CD14-positive monocyte (primary cell): ENCODE results near the gene TPM2. TPM values are rescaled to one million over a fixed set of nuclear protein-coding genes. Genes with fewer than 3 reads are reported as not detected.

ENCODE experiments used
- DNase-seq, 3 donors: peaks; one replicate each; pipeline ENCODE4 v3.0.0-alpha.2; 2011 to 2022
- H2AFZ ChIP-seq: 2 replicates; pipeline ENCODE4 v1.6.0; 2012; ENCODE audit warnings: mild to moderate bottlenecking, low read depth, low read length, inconsistent platforms; ENCODE audit not compliant: insufficient read depth, poor library complexity, severe bottlenecking
- H3K27ac ChIP-seq, 2 donors: 1 replicate in 1 of 2; 2 replicates in 1 of 2; pipeline ENCODE4 v1.5.1; 2012 to 2013; ENCODE audit warnings: low read length in 2 of 2, control low read depth in 1 of 2, inconsistent platforms in 1 of 2, low read depth in 1 of 2, mild to moderate bottlenecking in 1 of 2
- H3K27me3 ChIP-seq, 2 donors: one replicate each; pipeline versions ENCODE4 v1.6.0 to v1.6.1; 2011 to 2013; ENCODE audit warnings: low read length in 2 of 2; ENCODE audit not compliant: control insufficient read depth in 2 of 2, insufficient read depth in 2 of 2
- H3K36me3 ChIP-seq, 2 donors: replicated peaks in 1 of 2; 1 replicate in 1 of 2; 2 replicates in 1 of 2; pipeline versions ENCODE4 v1.5.1 to v1.6.1; 2012 to 2013; ENCODE audit warnings: low read length in 2 of 2, control low read depth in 1 of 2, inconsistent platforms in 1 of 2, mild to moderate bottlenecking in 1 of 2; ENCODE audit not compliant: insufficient read depth in 2 of 2, control insufficient read depth in 1 of 2
- H3K4me1 ChIP-seq, 2 donors: 1 replicate in 1 of 2; 2 replicates in 1 of 2; pipeline versions ENCODE4 v1.5.1 to v1.6.1; 2012 to 2013; ENCODE audit warnings: low read length in 2 of 2, control low read depth in 1 of 2, inconsistent platforms in 1 of 2, mild to moderate bottlenecking in 1 of 2, moderate library complexity in 1 of 2; ENCODE audit not compliant: insufficient read depth in 2 of 2, control insufficient read depth in 1 of 2
- H3K4me2 ChIP-seq: replicated peaks from 2 replicates; pipeline ENCODE3; 2012; ENCODE audit warnings: low read length, moderate library complexity, mild to moderate bottlenecking; ENCODE audit not compliant: poor library complexity, severe bottlenecking; ENCODE audit errors: extremely low read depth
- H3K4me3 ChIP-seq, 3 experiments: fragments of 200-600 bp in 1 of 3; sonication (generic) in 1 of 3; replicated peaks in 1 of 3; 1 replicate in 2 of 3; 2 replicates in 1 of 3; pipeline ENCODE4 v1.5.1; 2011 to 2013; ENCODE audit warnings: low read length in 3 of 3, mild to moderate bottlenecking in 3 of 3, control low read depth in 2 of 3, low read depth in 2 of 3, inconsistent platforms in 1 of 3, moderate library complexity in 1 of 3
- H3K79me2 ChIP-seq: 2 replicates; pipeline ENCODE4 v1.6.0; 2012; ENCODE audit warnings: mild to moderate bottlenecking, control low read depth, inconsistent platforms, low read length, moderate library complexity; ENCODE audit not compliant: insufficient read depth
- H3K9ac ChIP-seq: 2 replicates; pipeline ENCODE4 v1.6.0; 2017; ENCODE audit warnings: low read length, mild to moderate bottlenecking; ENCODE audit not compliant: insufficient read depth, poor library complexity, severe bottlenecking
- H3K9me3 ChIP-seq, 2 donors: replicated peaks in 1 of 2; 1 replicate in 1 of 2; 2 replicates in 1 of 2; pipeline versions ENCODE4 v1.5.1 to v1.6.1; 2012 to 2013; ENCODE audit warnings: low read length in 2 of 2, control low read depth in 1 of 2; ENCODE audit not compliant: control insufficient read depth in 1 of 2, insufficient read depth in 1 of 2
- H4K20me1 ChIP-seq: 2 replicates; pipeline ENCODE4 v1.6.0; 2012; ENCODE audit warnings: mild to moderate bottlenecking, low read length, control low read depth, moderate library complexity; ENCODE audit not compliant: insufficient read depth
- H3K27ac Mint-ChIP-seq, 7 donors: one replicate each; pipeline ENCODE4 v1.8.0; 2020; ENCODE audit warnings: mild to moderate bottlenecking in 7 of 7, mixed read lengths in 7 of 7, moderate library complexity in 6 of 7, inconsistent platforms in 2 of 7
- H3K27me3 Mint-ChIP-seq, 3 donors: one replicate each; pipeline ENCODE4 v1.8.0; 2021 to 2022; ENCODE audit warnings: low read depth in 3 of 3, mild to moderate bottlenecking in 3 of 3, mixed read lengths in 3 of 3, moderate library complexity in 3 of 3, inconsistent platforms in 1 of 3
- H3K36me3 Mint-ChIP-seq, 2 donors: one replicate each; pipeline ENCODE4 v1.8.0; 2020; ENCODE audit warnings: mixed read lengths in 2 of 2, inconsistent platforms in 1 of 2, mild to moderate bottlenecking in 1 of 2
- H3K4me1 Mint-ChIP-seq: one replicate; pipeline ENCODE4 v1.8.0; 2020; ENCODE audit warnings: mild to moderate bottlenecking, mixed read lengths
- H3K4me3 Mint-ChIP-seq, 2 donors: one replicate each; pipeline ENCODE4 v1.8.0; 2020; ENCODE audit warnings: mild to moderate bottlenecking in 2 of 2, mixed read lengths in 2 of 2, moderate library complexity in 1 of 2
- H3K9me3 Mint-ChIP-seq, 7 donors: one replicate each; pipeline ENCODE4 v1.8.0; 2020 to 2022; ENCODE audit warnings: mixed read lengths in 7 of 7, mild to moderate bottlenecking in 6 of 7, moderate library complexity in 6 of 7, inconsistent platforms in 2 of 7
- CTCF ChIP-seq: fragments of 200-600 bp; IDR thresholded peaks from one replicate; pipeline ENCODE4 v1.8.0; 2022; ENCODE audit warnings: antibody characterized with exemption, mild to moderate bottlenecking
- whole genome bisulfite sequencing: methylation state at CpG from one replicate; pipeline ENCODE4 v1.1.5; 2013; ENCODE audit warnings: missing lambda C conversion rate; ENCODE audit not compliant: insufficient coverage; 5-methylcytosine and 5-hydroxymethylcytosine counted together
- intact Hi-C, 2 donors: fragments of 100-400 bp; cut with micrococcal nuclease; formaldehyde crosslinking; loops; one replicate each; pipeline versions ENCODE4 v1.15.0 to v1.15.1; 2023
- polyA plus RNA-seq, 3 donors: library from polyadenylated mRNA; depleted of rRNA in 1 of 3; unstranded in 2 of 3; stranded (reverse) in 1 of 3; fragments of 300-500 nt in 2 of 3; fragments of >200 nt in 1 of 3; fragmentation: Illumina TruSeq in 2 of 3; gene quantifications; 1 replicate in 2 of 3; 2 replicates in 1 of 3; pipeline ENCODE4 v1.2.3, GENCODE V29; 2012 to 2021

The TPM2 gene
- polyA plus RNA-seq, 3 donors: 7.7 TPM; not detected in 2

- Histone ChIP-seq H3K36me3 (peaks cover 73 to 77% of the 10 kb centered on the region in 2 donors), H3K9me3 (no peaks in the 10 kb centered on the region), H3K9ac (no peak overlapping the region), H3K4me1 (no peaks in the 10 kb centered on the region), H3K27me3 (no peaks in the 10 kb centered on the region), H3K27ac (peak overlapping the region in 1 of 2 donors; percentile 14), H4K20me1 (peaks cover 78% of the 10 kb centered on the region), H3K79me2 (no peaks in the 10 kb centered on the region), H3K4me2 (no peak overlapping the region), H3K4me3 (no peak overlapping the region), H2AFZ (no peak overlapping the region)
- Mint-ChIP-seq H3K27me3 (peaks cover 0 to 2% (median 0%) of the 10 kb centered on the region in 3 donors), H3K4me1 (no peaks in the 10 kb centered on the region), H3K4me3 (no peak overlapping the region), H3K9me3 (peaks cover 0 to 2% (median 0%) of the 10 kb centered on the region in 7 donors), H3K36me3 (peaks cover 0 to 7% of the 10 kb centered on the region in 2 donors), H3K27ac (no peak overlapping the region)
- WGBS: 96% methylated on average over 5 of the region's 5 CpGs
- TF ChIP-seq CTCF: no peak
- intact Hi-C loops: loop anchor here (5.0 to 10.0 kb wide), 2 partner anchors 41 to 53 kb away; partner anchors contain the start of genes CCDC107 (in 1 of the 2) and RMRP (in 1 of the 2)
- no peak for DNase-seq
Observed at GRCh38 chr9:35698231-35698630, 8.5 kb upstream of the TPM2 start.

DNA sequence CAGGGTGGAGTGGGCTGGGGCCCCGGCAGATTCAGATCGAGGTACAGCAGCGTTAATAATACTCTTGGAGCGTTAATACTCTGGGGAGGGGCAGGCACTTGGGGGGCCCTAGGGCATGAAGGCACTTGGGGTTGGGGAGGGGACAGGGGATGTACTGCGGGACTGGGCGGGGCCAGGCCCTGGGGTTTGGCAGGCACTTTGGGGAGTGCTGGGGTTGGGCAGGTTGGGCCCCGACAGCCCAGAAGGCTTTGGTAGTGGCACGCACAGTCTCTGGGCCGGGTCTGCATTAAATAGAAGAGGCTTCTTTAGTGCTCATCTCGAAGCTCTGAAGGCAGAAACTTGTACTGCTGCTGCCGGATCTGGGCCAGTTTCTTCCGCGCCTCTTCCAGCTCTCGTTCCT lies 7.8 kb upstream of the TPM2 start:
- no peaks in the 10 kb centered on the region for H3K36me3 Mint-ChIP-seq
- Histone ChIP-seq H3K27me3 (no peaks in the 10 kb centered on the region), H3K4me3 (no peak overlapping the region), H3K36me3 (peaks cover 66 to 69% of the 10 kb centered on the region in 2 donors), H2AFZ (no peak overlapping the region), H3K4me1 (no peaks in the 10 kb centered on the region), H4K20me1 (peaks cover 70% of the 10 kb centered on the region), H3K9ac (no peak overlapping the region), H3K9me3 (no peaks in the 10 kb centered on the region), H3K79me2 (no peaks in the 10 kb centered on the region), H3K27ac (no peak overlapping the region), H3K4me2 (no peak overlapping the region)
- H3K4me3 Mint-ChIP-seq: no peak overlapping the region
- no peaks in the 10 kb centered on the region for H3K4me1 Mint-ChIP-seq
- no peaks in the 10 kb centered on the region for H3K9me3 Mint-ChIP-seq
- H3K27ac Mint-ChIP-seq: peak overlapping the region in 3 of 7 donors; percentile 25 to 76 (median 48)
- intact Hi-C loops: loop anchor here (2.0 to 10.0 kb wide), 3 partner anchors 40 to 93 kb away; partner anchors contain the start of genes CCDC107 (in 1 of the 2), RMRP (in 1 of the 2) and TESK1 (in 1 of the 2)
- TF ChIP-seq CTCF: no peak
- no peak for DNase-seq
- peaks cover 0 to 2% (median 0%) of the 10 kb centered on the region in 3 donors for H3K27me3 Mint-ChIP-seq
- 93% methylated on average over 13 of the region's 14 CpGs for WGBS
